Prostate gland (tissue), 2 donors: Measurements from ENCODE around the gene AUTS2.

Source experiments
- CTCF ChIP-seq, 4 experiments: fragments of 200-600 bp in 2 of 4; fragments of 450-650 bp in 2 of 4; sonication (generic) in 2 of 4; IDR thresholded peaks; 1 replicate in 3 of 4; 2 replicates in 1 of 4; pipeline ENCODE4 v1.5.1; 2016 to 2019; ENCODE audit warnings: antibody characterized with exemption in 4 of 4, mild to moderate bottlenecking in 2 of 4, moderate library complexity in 2 of 4
- POLR2A ChIP-seq: fragments of 450-650 bp; IDR thresholded peaks from one replicate; pipeline ENCODE4 v1.6.1; 2016; ENCODE audit warnings: antibody characterized with exemption, mild to moderate bottlenecking
- POLR2AphosphoS5 ChIP-seq: sonication (generic); formaldehyde crosslinking; IDR thresholded peaks from one replicate; pipeline ENCODE4 v1.6.1; 2017; ENCODE audit warnings: antibody characterized with exemption

GRCh38 chr7:70787286-70787685 lies 1189.0 kb downstream of the AUTS2 start:
- TF ChIP-seq CTCF (IDR thresholded peaks at IDR 0.05) (no peak), POLR2AphosphoS5 (no peak), POLR2A (no peak)
